Nephron (organoid): ENCODE results near the gene GAK.

Source experiments
- H3K27ac Mint-ChIP-seq, 3 experiments: 2 replicates each; pipeline ENCODE4 v1.8.0; 2020; ENCODE audit warnings: mixed read lengths in 3 of 3, mild to moderate bottlenecking in 2 of 3, moderate library complexity in 1 of 3
- H3K27me3 Mint-ChIP-seq: 2 replicates; pipeline ENCODE4 v1.8.0; 2021; ENCODE audit warnings: low read depth, mild to moderate bottlenecking, moderate library complexity, mixed read lengths
- H3K36me3 Mint-ChIP-seq: 2 replicates; pipeline ENCODE4 v1.8.0; 2020; ENCODE audit warnings: low read depth, mixed read lengths
- H3K4me1 Mint-ChIP-seq: 2 replicates; pipeline ENCODE4 v1.8.0; 2020; ENCODE audit warnings: mixed read lengths
- H3K4me3 Mint-ChIP-seq, 3 experiments: 2 replicates each; pipeline ENCODE4 v1.8.0; 2020; ENCODE audit warnings: mild to moderate bottlenecking in 3 of 3, mixed read lengths in 3 of 3, moderate library complexity in 2 of 3
- H3K9me3 Mint-ChIP-seq: 2 replicates; pipeline ENCODE4 v1.8.0; 2020; ENCODE audit warnings: mixed read lengths
- TF ChIP-seq, protein P1 (sequence below), 3 experiments: fragments of 200-600 bp; sonication (generic); IDR thresholded peaks; one replicate each; pipeline ENCODE4 v1.5.0; 2021; ENCODE audit warnings: antibody characterized with exemption in 3 of 3; ENCODE audit not compliant: unreplicated experiment in 3 of 3

The GAK gene

DNA sequence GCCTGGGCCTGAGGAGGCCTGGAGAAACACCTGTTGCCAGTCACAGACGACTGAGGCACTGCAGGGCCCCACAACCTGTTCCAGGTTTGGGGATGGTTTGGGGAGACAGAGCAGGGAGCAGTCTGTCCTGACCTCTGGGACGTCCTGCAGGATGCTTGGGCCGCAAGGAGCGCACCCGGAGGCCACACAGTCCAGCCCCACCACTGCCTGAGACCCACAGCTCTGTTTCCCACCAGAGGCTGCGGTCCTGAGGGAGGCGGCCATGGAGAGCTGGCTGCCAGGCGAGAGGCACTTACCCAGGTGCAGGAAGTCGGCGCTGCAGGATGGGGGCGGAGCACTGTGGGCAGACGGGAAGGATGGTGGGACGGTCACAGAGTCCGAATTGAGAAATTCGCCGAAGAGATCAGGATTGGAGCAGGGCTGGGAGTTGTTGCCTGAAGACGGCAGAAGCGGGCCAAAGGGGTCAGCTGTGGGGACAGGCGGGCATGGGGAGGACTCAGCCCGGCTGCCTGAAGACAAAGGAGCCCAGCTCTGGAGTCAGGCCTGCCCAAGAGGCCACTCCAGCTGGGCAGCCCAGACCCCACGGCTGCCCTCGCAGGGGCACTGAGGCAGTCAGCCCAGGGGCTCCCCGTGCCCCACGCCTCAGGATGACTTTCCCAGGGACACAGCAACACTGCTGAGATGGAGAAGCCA, 65.9 kb downstream of the GAK start:
- Mint-ChIP-seq H3K4me3 (no peak overlapping the region), H3K4me1 (no peaks in the 10 kb centered on the region), H3K27me3 (no peaks in the 10 kb centered on the region), H3K9me3 (peaks cover 13% of the 10 kb centered on the region), H3K36me3 (peaks cover 54% of the 10 kb centered on the region), H3K27ac (no peak overlapping the region)
- TF ChIP-seq, protein P1, sequence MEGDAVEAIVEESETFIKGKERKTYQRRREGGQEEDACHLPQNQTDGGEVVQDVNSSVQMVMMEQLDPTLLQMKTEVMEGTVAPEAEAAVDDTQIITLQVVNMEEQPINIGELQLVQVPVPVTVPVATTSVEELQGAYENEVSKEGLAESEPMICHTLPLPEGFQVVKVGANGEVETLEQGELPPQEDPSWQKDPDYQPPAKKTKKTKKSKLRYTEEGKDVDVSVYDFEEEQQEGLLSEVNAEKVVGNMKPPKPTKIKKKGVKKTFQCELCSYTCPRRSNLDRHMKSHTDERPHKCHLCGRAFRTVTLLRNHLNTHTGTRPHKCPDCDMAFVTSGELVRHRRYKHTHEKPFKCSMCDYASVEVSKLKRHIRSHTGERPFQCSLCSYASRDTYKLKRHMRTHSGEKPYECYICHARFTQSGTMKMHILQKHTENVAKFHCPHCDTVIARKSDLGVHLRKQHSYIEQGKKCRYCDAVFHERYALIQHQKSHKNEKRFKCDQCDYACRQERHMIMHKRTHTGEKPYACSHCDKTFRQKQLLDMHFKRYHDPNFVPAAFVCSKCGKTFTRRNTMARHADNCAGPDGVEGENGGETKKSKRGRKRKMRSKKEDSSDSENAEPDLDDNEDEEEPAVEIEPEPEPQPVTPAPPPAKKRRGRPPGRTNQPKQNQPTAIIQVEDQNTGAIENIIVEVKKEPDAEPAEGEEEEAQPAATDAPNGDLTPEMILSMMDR (IDR thresholded peaks at IDR 0.05; ENCODE audit: unreplicated experiment in 3 of 3) = no peak

DNA sequence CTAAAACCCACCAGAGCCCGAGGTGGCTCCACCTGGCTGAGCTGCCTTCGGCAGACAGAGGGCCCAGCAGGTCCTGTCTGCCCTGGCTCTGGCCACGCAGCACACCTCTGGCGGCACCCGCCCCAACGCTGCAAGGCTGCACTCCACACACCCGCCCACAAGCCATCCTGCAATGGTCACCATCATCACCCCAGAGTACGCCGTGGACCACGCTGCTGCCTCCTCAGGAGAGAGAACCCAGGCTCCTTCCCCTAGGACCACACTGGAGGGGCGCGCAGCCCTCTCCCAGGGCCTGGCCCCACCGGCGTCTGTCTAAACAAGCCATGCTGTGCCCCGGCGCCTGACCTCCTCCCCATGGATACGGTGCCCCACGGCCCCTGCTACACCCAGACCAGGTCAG, 66.5 kb downstream of the GAK start:
- H3K4me3 Mint-ChIP-seq = no peak overlapping the region
- peaks cover 13% of the 10 kb centered on the region for H3K9me3 Mint-ChIP-seq
- H3K36me3 Mint-ChIP-seq = peaks cover 57% of the 10 kb centered on the region
- H3K27me3 Mint-ChIP-seq = no peaks in the 10 kb centered on the region
- H3K4me1 Mint-ChIP-seq = no peaks in the 10 kb centered on the region
- TF ChIP-seq, protein P1 (IDR thresholded peaks at IDR 0.05; ENCODE audit: unreplicated experiment in 3 of 3) = no peak
- no peak overlapping the region for H3K27ac Mint-ChIP-seq

DNA sequence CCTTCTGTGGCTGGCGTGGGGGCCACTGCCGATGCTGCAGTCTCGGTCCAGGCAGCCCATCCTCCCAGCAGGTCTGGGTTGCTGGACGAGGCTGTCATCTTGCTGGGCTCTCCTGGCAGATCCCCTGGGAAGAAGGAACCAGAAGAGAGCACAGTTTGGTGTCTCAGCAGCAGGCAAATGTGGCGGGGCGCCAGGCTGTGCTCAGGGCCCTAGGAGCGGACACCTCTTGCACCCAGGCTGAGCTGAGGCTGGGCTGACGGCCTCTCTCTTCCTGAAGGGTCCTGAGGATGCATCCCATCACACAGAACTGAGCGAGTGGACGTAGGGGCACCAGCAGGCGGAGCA, 67.0 kb downstream of the GAK start:
- TF ChIP-seq, protein P1 (IDR thresholded peaks at IDR 0.05; ENCODE audit: unreplicated experiment in 3 of 3) = no peak
- no peaks in the 10 kb centered on the region for H3K4me1 Mint-ChIP-seq
- no peak overlapping the region for H3K4me3 Mint-ChIP-seq
- H3K27me3 Mint-ChIP-seq = no peaks in the 10 kb centered on the region
- peaks cover 57% of the 10 kb centered on the region for H3K36me3 Mint-ChIP-seq
- H3K9me3 Mint-ChIP-seq = peaks cover 13% of the 10 kb centered on the region
- no peak overlapping the region for H3K27ac Mint-ChIP-seq

DNA sequence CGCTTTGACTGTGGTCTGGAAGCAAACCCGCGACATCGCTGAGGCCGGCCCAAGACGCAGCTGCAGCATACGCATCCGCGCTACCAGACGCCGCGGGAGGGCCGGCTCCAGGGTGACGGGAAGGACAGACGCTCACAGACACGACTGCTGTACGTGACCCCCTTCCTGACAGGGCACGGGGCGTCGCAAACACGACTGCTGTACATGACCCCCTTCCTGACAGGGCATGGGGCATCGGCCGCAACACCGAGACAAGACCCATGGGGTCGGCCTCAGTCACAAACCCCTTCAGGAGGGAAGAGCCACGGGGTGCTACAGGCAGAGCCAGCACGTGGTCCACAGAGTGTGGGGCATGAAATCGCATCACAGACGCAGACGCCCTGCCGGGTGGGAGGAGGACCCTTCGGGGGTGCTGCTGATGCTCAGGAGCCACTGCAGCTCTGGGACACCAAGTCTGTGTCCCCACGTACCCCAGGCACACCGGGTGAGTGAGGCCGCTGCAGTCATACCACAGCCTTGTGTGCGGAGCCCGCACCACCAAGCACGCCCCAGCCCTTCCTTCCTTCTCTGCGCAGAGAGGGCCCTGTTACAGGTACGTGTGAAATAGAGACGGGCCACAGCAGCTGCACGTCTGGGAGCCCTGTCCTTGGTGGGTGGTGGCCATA, 67.5 kb downstream of the GAK start:
- Mint-ChIP-seq H3K9me3 (peaks cover 13% of the 10 kb centered on the region), H3K36me3 (peaks cover 57% of the 10 kb centered on the region), H3K4me3 (no peak overlapping the region), H3K4me1 (peaks cover 3% of the 10 kb centered on the region), H3K27me3 (no peaks in the 10 kb centered on the region), H3K27ac (no peak overlapping the region)
- TF ChIP-seq, protein P1 (IDR thresholded peaks at IDR 0.05; ENCODE audit: unreplicated experiment in 3 of 3) = no peak

DNA sequence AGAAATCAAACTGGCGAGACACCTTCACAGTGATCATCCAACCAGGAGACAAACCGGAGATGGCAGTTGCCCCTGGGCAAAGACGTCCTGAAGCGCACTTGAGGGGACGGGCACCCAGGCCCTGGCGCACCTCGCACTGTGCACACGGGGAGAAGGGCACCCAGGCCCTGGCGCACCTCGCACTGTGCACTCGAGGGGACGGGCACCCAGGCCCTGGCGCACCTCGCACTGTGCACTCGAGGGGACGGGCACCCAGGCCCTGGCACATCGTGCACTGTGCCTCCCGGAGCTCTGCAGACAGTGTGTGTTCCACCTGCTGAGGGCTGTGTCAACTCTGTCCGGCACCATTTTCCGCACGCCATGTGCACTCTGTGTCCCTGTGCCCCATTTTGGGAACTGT, 71.6 kb downstream of the GAK start:
- no peak overlapping the region for H3K27ac Mint-ChIP-seq
- H3K4me1 Mint-ChIP-seq = peaks cover 18% of the 10 kb centered on the region
- peaks cover 80% of the 10 kb centered on the region for H3K36me3 Mint-ChIP-seq
- TF ChIP-seq, protein P1 (IDR thresholded peaks at IDR 0.05; ENCODE audit: unreplicated experiment in 3 of 3) = no peak
- H3K9me3 Mint-ChIP-seq = peaks cover 13% of the 10 kb centered on the region
- H3K27me3 Mint-ChIP-seq = no peaks in the 10 kb centered on the region
- no peak overlapping the region for H3K4me3 Mint-ChIP-seq

DNA sequence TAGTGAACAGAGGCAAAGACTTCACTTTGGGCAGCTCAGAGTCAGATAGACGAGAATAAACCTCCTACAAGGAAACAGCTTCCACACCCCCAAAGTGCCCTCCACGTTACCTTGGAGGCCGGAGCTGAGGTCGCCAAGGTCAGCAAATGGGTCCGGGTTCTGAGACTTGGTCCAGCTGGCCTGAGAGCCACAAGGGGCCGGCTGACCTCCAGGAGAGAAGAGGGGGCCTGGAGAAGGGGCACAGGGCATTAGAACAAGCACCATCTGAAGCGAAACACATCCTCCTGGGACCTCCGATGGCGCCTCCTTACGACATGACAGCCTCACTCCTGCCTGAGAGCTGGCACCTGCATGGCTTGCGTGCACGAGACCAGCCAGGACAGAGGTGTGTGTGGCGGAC, 72.6 kb downstream of the GAK start:
- Mint-ChIP-seq H3K4me3 (no peak overlapping the region), H3K36me3 (peaks cover 84% of the 10 kb centered on the region), H3K4me1 (peaks cover 18% of the 10 kb centered on the region), H3K27ac (no peak overlapping the region), H3K27me3 (no peaks in the 10 kb centered on the region), H3K9me3 (peaks cover 13% of the 10 kb centered on the region)
- TF ChIP-seq, protein P1 (IDR thresholded peaks at IDR 0.05; ENCODE audit: unreplicated experiment in 3 of 3) = no peak
